Esophagus muscularis mucosa (tissue), 4 donors: ENCODE results near the gene NCKAP5. TPM values are rescaled to one million over a fixed set of nuclear protein-coding genes. Genes with fewer than 3 reads are reported as not detected.

Experiments used
- DNase-seq: peaks from one replicate; pipeline ENCODE4 v3.0.0-alpha.2; 2017; ENCODE audit errors: extremely low spot score
- H3K27ac ChIP-seq, 4 donors: fragments of 200-600 bp; sonication (generic); replicated peaks in 1 of 4; 1 replicate in 3 of 4; 2 replicates in 1 of 4; pipeline ENCODE4 v1.5.1; 2016 to 2019; ENCODE audit warnings: mild to moderate bottlenecking in 1 of 4
- H3K27me3 ChIP-seq, 4 donors: fragments of 200-600 bp; sonication (generic); one replicate each; pipeline versions ENCODE4 v1.5.1 to v1.6.0; 2016 to 2019
- H3K36me3 ChIP-seq, 4 donors: fragments of 200-600 bp; sonication (generic); one replicate each; pipeline ENCODE4 v1.5.1; 2016 to 2019
- H3K4me1 ChIP-seq, 4 donors: fragments of 200-600 bp; sonication (generic); one replicate each; pipeline ENCODE4 v1.5.1; 2016 to 2019
- H3K4me3 ChIP-seq, 4 donors: fragments of 200-600 bp; sonication (generic); 1 replicate in 2 of 4; 2 replicates in 2 of 4; pipeline ENCODE4 v1.5.1; 2016 to 2019; ENCODE audit warnings: mild to moderate bottlenecking in 4 of 4, moderate library complexity in 1 of 4
- H3K9me3 ChIP-seq, 4 donors: fragments of 200-600 bp; sonication (generic); 1 replicate in 3 of 4; 2 replicates in 1 of 4; pipeline ENCODE4 v1.5.1; 2016 to 2019
- EP300 ChIP-seq: sonication (generic); formaldehyde crosslinking; IDR thresholded peaks from one replicate; pipeline ENCODE4 v1.6.1; 2017; ENCODE audit warnings: antibody characterized with exemption
- POLR2A ChIP-seq: fragments of 450-650 bp; IDR thresholded peaks from one replicate; pipeline ENCODE4 v1.6.1; 2017; ENCODE audit warnings: antibody characterized with exemption, moderate library complexity, mild to moderate bottlenecking, low read depth
- POLR2AphosphoS5 ChIP-seq, 2 donors: sonication (generic); formaldehyde crosslinking; IDR thresholded peaks; one replicate each; pipeline ENCODE4 v1.6.1; 2017; ENCODE audit warnings: antibody characterized with exemption in 2 of 2
- WGBS: methylation state at CpG from one replicate; pipeline ENCODE4 v1.1.5; 2018; 5-methylcytosine and 5-hydroxymethylcytosine counted together
- intact Hi-C: fragments of 100-400 bp; cut with DNase I; formaldehyde crosslinking; loops from one replicate; pipeline ENCODE4 v1.15.1; 2023
- total RNA-seq, 4 donors: library from RNA; depleted of rRNA; stranded (reverse); fragments of >200 nt; gene quantifications; one replicate each; pipeline versions ENCODE4 v1.1.0 to v1.2.1, GENCODE V29; 2016
- TF ChIP-seq, protein P1 (sequence below), 3 experiments: fragments of 200-600 bp in 2 of 3; fragments of 450-650 bp in 1 of 3; sonication (generic) in 2 of 3; IDR thresholded peaks; one replicate each; pipeline ENCODE4 v1.5.1; 2017 to 2019; ENCODE audit warnings: antibody characterized with exemption in 3 of 3, mild to moderate bottlenecking in 2 of 3, moderate library complexity in 1 of 3

The NCKAP5 gene
- total RNA-seq, 4 donors from 2014 or later: 0.33 to 1.8 (median 1.0) TPM

DNA sequence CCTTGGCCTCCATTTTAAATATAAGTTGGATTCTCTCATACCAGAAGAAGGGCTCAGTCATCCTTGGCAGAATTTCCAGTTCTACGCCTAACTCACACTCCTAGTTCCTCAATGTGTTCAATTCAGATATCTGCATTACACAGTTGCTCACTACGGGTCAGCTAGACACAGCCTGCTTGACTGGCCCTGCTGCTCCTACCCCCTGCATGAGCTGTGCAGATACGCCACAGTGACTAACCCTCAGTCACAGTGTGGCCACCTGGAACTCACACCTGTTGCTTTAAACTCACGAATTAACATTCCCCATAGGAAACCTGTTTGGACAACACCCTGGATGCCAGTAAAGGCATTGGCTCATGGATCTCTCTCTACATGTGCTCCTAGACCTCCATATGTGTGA is 429.6 kb downstream of the NCKAP5 start:
- Histone ChIP-seq H3K9me3 (no peaks in the 10 kb centered on the region), H3K27me3 (no peaks in the 10 kb centered on the region), H3K36me3 (no peaks in the 10 kb centered on the region), H3K4me3 (no peak overlapping the region), H3K27ac (no peak overlapping the region), H3K4me1 (no peaks in the 10 kb centered on the region)
- WGBS: 94% methylated on average over 4 of the region's 4 CpGs
- TF ChIP-seq, protein P1, sequence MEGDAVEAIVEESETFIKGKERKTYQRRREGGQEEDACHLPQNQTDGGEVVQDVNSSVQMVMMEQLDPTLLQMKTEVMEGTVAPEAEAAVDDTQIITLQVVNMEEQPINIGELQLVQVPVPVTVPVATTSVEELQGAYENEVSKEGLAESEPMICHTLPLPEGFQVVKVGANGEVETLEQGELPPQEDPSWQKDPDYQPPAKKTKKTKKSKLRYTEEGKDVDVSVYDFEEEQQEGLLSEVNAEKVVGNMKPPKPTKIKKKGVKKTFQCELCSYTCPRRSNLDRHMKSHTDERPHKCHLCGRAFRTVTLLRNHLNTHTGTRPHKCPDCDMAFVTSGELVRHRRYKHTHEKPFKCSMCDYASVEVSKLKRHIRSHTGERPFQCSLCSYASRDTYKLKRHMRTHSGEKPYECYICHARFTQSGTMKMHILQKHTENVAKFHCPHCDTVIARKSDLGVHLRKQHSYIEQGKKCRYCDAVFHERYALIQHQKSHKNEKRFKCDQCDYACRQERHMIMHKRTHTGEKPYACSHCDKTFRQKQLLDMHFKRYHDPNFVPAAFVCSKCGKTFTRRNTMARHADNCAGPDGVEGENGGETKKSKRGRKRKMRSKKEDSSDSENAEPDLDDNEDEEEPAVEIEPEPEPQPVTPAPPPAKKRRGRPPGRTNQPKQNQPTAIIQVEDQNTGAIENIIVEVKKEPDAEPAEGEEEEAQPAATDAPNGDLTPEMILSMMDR (IDR thresholded peaks at IDR 0.05): no peak
- TF ChIP-seq EP300 (no peak), POLR2AphosphoS5 (IDR thresholded peaks at IDR 0.05) (no peak), POLR2A (no peak)
- intact Hi-C loops: no loop called here
- no peak for DNase-seq

DNA sequence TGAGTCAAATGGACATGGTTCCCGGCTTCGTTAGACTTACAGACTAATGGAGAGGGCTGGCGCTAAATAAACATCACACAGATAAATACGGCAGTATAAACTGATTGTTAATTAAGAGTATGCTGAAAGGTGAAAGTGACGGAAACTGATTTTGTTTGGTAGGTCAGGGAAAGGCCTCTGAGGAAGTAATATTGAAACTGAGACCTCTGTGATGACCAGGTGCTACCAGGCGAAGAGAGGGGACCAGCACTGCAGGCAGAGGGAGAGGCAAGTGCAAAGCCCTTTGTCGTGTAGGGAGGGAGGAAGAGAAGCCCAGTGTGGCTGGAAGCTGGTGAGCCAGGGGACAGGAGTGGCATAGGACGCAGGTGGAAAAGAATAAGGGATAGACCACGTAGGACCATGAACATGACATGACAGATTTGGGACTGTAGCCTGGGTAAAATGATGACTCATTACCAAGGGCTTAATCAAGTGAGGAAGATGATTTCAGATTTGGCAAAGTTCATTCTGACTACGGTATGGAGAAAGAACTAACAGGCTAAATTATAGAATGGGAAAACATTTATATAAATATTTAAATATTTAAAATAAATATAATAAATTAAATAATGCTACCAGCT is 433.1 kb downstream of the NCKAP5 start:
- intact Hi-C loops: no loop called here
- H3K27ac ChIP-seq: no peak overlapping the region
- WGBS: 85% methylated on average over 10 of the region's 10 CpGs

DNA sequence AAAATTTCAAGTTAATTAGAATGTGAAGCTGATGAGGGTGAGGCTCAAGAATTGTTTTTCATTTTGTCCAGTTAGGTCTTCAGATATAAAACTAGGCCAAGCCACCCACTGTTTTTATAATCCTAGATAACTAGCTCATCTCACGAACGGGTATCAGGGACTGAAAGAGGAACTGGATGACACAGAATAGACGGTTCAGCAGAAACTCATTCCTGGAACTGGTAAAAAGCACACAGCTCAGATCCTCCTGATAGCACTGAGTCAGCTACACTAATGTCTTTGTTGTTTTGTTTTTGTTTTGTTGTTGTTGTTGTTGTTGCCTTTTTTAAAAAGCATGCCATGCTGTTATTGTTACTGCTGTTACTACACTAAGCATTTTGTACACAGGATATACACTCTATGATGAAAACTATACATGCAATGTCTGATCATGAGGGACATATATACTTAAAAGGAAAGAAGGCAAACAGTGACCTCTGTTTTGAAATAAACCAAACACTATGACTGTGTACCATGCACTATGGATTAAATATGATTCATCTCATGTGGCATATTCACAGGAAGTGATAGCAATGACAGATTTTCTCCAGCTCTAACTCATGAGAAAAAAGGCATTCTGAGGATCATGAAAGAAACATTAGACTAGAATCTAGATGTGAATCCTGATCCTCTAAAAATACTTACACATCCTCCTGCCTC is 437.6 kb downstream of the NCKAP5 start:
- TF ChIP-seq EP300 (no peak), POLR2AphosphoS5 (IDR thresholded peaks at IDR 0.05) (no peak), POLR2A (no peak)
- TF ChIP-seq, protein P1 (IDR thresholded peaks at IDR 0.05): no peak
- WGBS: 81% methylated on average over 3 of the region's 3 CpGs
- Histone ChIP-seq H3K9me3 (no peaks in the 10 kb centered on the region), H3K27me3 (no peaks in the 10 kb centered on the region), H3K4me1 (no peaks in the 10 kb centered on the region), H3K27ac (no peak overlapping the region), H3K36me3 (no peaks in the 10 kb centered on the region), H3K4me3 (no peak overlapping the region)
- no peak for DNase-seq
- intact Hi-C loops: no loop called here

More for the DNA sequence above, 433.1 kb downstream of the NCKAP5 start:
- TF ChIP-seq, protein P1 (IDR thresholded peaks at IDR 0.05): no peak
- TF ChIP-seq EP300 (no peak), POLR2AphosphoS5 (IDR thresholded peaks at IDR 0.05) (no peak), POLR2A (no peak)
- no peaks in the 10 kb centered on the region for H3K4me1 ChIP-seq
- H3K4me3 ChIP-seq: no peak overlapping the region
- no peaks in the 10 kb centered on the region for H3K9me3 ChIP-seq
- no peaks in the 10 kb centered on the region for H3K36me3 ChIP-seq
- H3K27me3 ChIP-seq: no peaks in the 10 kb centered on the region
- DNase-seq: no peak

DNA sequence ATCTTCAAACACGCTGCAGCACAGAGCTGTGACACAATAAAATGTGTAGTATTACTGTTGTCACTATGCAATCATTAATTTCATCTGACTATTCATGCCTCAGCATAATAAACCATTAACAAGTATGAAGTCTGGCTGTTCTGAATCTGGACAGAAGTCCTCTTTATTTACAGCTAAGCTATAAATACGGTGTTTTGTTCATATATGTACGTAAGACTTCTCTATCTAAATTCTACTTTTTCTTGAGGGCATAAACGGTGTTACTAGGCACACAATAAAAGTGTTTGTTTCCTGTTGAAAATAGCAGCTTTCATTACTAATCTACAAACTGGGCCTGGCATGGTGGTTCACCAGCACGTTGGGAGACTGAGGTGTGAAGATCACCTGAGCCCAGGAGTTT is 443.8 kb downstream of the NCKAP5 start:
- TF ChIP-seq POLR2AphosphoS5 (IDR thresholded peaks at IDR 0.05) (no peak), EP300 (no peak), POLR2A (no peak)
- TF ChIP-seq, protein P1 (IDR thresholded peaks at IDR 0.05): no peak
- 86% methylated on average over 5 of the region's 5 CpGs for WGBS
- no peak for DNase-seq
- H3K36me3 ChIP-seq: no peaks in the 10 kb centered on the region
- no peak overlapping the region for H3K4me3 ChIP-seq
- no peaks in the 10 kb centered on the region for H3K27me3 ChIP-seq
- H3K9me3 ChIP-seq: no peaks in the 10 kb centered on the region
- H3K4me1 ChIP-seq: no peaks in the 10 kb centered on the region
- no peak overlapping the region for H3K27ac ChIP-seq
- intact Hi-C loops: no loop called here
